ENCODE data around the gene BICDL2. TPM values are rescaled to one million over a fixed set of nuclear protein-coding genes. Genes with fewer than 3 reads are reported as not detected.
"Not testable (repeated sequence)": the region's sequence is repeated elsewhere in the genome, so short reads cannot be mapped to it uniquely, and the experiment has no call there.

BICDL2 gene, protein sequence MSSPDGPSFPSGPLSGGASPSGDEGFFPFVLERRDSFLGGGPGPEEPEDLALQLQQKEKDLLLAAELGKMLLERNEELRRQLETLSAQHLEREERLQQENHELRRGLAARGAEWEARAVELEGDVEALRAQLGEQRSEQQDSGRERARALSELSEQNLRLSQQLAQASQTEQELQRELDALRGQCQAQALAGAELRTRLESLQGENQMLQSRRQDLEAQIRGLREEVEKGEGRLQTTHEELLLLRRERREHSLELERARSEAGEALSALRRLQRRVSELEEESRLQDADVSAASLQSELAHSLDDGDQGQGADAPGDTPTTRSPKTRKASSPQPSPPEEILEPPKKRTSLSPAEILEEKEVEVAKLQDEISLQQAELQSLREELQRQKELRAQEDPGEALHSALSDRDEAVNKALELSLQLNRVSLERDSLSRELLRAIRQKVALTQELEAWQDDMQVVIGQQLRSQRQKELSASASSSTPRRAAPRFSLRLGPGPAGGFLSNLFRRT
- total RNA-seq, result 24.5 and 56.1 TPM in 2 replicates

DNA sequence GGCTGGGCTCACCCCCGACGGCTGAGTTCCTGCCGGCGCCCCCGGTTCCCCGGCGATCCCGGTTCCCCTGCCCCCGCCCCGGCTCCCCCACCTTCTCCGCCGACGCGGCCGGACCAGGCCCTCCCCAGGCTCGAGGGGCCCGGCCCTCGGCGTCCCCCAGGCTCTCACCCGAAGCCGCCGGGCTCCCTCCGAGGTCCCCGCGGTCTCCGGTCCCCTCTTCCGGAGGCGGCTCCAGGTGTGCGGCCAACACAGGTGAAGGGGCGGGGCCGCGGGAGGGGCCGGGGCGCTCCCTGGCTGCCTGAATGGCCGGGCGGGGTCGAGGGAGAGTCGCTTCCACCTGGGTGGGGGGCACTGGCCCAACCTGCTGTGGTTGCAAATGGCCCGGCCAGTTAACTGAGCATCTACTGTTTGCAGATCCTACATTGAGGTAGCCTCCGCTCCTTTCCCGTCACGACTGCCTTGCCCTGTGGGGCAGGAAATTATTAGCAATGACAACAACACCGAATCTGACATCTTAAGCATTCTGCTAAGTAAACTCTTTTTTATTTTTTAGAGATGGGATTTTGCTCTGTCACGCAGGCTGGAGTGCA lies at the start of gene BICDL2:
Gene BICDL2, minus strand, starts transcription at position 219 of the 590 bp plus-strand sequence. CDS start 1,448 bp downstream, outside the sequence.
- DNase-seq (ENCODE audit: low read depth), result no peak
- FAIRE-seq, result no peak
- peaks cover 13% of the 10 kb centered on the region for H3K27me3 ChIP-seq (ENCODE audit: control insufficient read depth, insufficient read depth, low read length)

DNA sequence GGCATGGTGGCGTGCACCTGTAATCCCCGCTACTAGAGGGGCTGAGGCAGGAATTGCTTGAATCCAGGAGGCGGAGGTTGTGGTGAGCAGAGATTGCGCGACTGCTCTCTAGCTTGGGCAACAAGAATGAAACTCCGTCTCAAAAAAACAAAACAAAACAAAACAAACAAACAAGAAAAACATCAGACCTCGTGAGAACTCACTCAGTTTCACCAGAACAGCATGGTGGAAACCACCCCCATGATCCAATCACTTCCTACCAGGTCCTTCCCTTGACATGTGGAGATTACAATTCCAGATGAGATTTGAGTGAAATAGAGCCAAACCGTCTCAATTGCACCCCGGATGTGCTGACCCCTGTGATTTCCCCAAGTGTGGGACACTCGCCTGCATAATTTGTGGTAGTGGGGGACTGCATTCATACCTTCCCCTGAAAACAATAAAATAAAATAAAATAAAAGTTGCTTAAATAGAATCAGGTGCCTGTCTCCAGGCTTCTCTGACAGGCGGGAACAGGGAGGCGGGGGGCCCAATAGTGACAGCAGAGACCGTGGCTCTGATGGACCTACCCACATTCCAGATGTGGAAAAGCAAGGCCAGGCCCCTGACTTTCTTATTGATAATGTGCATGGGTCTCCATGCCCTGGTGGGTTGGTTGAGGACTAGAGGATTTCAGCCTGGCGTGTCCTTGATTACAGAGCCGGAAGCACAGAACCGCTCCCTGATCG lies 49.3 kb upstream of the BICDL2 start:
- peak; percentile 72 for FAIRE-seq
- H3K36me3 ChIP-seq (ENCODE audit: control insufficient read depth, insufficient read depth, low read length), result no peaks in the 10 kb centered on the region
- DNase-seq (ENCODE audit: low read depth), result no peak
- no peak overlapping the region for H3K4me3 ChIP-seq (ENCODE audit: low read depth, low read length)
- TF ChIP-seq, protein P1, sequence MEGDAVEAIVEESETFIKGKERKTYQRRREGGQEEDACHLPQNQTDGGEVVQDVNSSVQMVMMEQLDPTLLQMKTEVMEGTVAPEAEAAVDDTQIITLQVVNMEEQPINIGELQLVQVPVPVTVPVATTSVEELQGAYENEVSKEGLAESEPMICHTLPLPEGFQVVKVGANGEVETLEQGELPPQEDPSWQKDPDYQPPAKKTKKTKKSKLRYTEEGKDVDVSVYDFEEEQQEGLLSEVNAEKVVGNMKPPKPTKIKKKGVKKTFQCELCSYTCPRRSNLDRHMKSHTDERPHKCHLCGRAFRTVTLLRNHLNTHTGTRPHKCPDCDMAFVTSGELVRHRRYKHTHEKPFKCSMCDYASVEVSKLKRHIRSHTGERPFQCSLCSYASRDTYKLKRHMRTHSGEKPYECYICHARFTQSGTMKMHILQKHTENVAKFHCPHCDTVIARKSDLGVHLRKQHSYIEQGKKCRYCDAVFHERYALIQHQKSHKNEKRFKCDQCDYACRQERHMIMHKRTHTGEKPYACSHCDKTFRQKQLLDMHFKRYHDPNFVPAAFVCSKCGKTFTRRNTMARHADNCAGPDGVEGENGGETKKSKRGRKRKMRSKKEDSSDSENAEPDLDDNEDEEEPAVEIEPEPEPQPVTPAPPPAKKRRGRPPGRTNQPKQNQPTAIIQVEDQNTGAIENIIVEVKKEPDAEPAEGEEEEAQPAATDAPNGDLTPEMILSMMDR (IDR thresholded peaks at IDR 0.05; ENCODE audit: insufficient read depth, low read length, severe bottlenecking), result no peak
- H3K27me3 ChIP-seq (ENCODE audit: control insufficient read depth, insufficient read depth, low read length), result no peaks in the 10 kb centered on the region

More for the DNA sequence above, at the start of gene BICDL2:
- TF ChIP-seq, protein P1 (IDR thresholded peaks at IDR 0.05; ENCODE audit: insufficient read depth, low read length, severe bottlenecking), result no peak
- H3K4me3 ChIP-seq (ENCODE audit: low read depth, low read length), result peak within 1 kb of the TSS; percentile 72
- peaks cover 2% of the 10 kb centered on the region for H3K36me3 ChIP-seq (ENCODE audit: control insufficient read depth, insufficient read depth, low read length)

DNA sequence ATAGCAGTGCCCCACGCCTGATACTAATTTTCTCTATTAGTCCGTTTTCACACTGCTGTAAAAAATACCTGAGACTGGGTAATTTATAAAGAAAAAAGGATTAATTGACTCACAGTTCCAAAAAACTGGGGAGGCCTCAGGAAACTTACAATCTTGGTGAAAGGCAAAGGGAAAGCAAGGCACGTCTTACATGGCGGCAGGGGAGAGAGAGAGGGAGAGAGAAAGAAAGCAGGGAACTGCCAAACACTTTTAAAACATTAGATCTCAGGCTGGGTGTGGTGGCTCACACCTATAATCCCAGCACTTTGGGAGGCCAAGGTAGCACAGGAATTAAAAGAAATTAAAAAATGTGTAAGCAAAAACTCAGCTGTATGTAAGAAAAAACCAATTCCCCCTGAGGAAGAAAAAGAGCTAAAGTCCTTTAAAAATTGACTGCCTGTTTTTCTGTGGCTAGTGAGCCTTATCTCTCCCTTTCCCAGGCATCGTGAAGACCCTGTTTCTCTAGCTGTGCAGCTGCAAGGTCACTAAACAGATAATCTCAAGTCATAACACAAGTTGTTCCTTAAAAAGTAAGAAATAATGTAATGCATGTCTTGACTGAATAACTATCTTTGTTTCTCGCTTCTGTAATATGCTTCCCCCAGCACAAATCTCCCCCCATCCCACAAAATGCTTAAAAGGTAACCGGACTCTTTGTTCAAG lies 48.4 kb upstream of the BICDL2 start:
- Histone ChIP-seq H3K4me3 (ENCODE audit: low read depth, low read length) (no peak overlapping the region), H3K27me3 (ENCODE audit: control insufficient read depth, insufficient read depth, low read length) (peaks cover 4% of the 10 kb centered on the region), H3K36me3 (ENCODE audit: control insufficient read depth, insufficient read depth, low read length) (no peaks in the 10 kb centered on the region)
- DNase-seq (ENCODE audit: low read depth) (no peak), FAIRE-seq (no peak)
- TF ChIP-seq, protein P1 (IDR thresholded peaks at IDR 0.05; ENCODE audit: insufficient read depth, low read length, severe bottlenecking), result no peak

DNA sequence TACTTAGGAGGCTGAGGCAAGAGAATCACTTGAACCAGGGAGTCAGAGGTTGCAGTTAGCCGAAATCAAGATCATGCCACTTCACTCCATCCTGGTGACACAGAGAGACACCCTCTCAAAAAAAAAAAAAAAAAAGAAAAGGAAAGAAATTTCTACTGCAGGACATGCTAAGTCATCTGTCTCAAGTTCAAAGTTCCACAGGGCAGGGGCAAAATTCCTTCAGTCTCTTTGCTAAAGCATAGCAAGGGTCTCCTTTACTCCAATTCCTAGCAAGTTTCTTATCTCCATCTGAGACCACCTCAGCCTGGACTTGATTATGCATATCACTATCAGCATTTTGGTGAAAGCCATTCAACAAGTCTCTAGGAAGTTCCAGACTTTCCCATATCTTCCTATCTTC lies 47.7 kb upstream of the BICDL2 start:
- peaks cover 4% of the 10 kb centered on the region for H3K27me3 ChIP-seq (ENCODE audit: control insufficient read depth, insufficient read depth, low read length)
- no peaks in the 10 kb centered on the region for H3K36me3 ChIP-seq (ENCODE audit: control insufficient read depth, insufficient read depth, low read length)
- no peak for FAIRE-seq
- no peak overlapping the region for H3K4me3 ChIP-seq (ENCODE audit: low read depth, low read length)
- TF ChIP-seq, protein P1 (IDR thresholded peaks at IDR 0.05; ENCODE audit: insufficient read depth, low read length, severe bottlenecking), result no peak
- no peak for DNase-seq (ENCODE audit: low read depth)

DNA sequence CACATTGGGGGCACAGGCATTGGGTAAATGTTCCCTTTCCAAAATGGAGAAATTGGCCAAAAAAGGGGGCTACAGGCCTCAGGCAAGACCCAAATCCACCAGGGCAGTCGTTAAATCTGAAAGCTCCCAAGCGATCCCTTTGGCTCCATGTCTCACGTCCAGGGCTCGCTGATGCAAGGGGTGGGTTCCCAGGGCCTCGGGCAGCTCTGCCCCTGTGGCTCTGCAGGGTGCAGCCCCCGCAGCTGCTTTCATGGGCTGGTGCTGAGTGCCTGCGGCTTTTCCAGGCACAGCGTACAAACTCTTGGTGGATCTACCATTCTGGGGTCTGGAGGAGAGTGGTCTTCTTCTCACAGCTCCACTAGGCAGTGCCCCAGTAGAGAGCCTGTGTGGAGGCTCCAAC lies 46.7 kb upstream of the BICDL2 start:
- not testable (repeated sequence) for H3K4me3 ChIP-seq (ENCODE audit: low read depth, low read length); H3K27me3 ChIP-seq (ENCODE audit: control insufficient read depth, insufficient read depth, low read length); DNase-seq (ENCODE audit: low read depth); H3K36me3 ChIP-seq (ENCODE audit: control insufficient read depth, insufficient read depth, low read length); FAIRE-seq

DNA sequence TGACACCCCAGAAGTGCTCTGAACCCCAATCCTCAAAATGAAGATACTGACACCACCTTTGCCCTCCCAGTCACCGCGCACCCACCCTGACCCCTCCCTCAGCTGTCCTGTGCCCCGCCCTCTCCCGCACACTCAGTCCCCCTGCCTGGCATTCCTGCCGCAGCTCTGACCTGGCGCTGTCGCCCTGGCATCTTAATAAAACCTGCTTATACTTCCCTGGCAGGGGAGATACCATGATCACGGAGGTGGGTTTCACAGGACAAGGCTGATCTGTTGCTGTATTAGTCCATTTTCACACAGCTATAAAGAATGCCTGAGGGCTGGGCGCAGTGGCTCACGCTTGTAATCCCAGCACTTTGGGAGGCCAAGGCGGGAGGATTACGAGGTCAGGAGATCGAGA lies 45.2 kb upstream of the BICDL2 start:
- not testable (repeated sequence) for H3K36me3 ChIP-seq (ENCODE audit: control insufficient read depth, insufficient read depth, low read length); FAIRE-seq

More for the DNA sequence above, 45.2 kb upstream of the BICDL2 start:
- H3K27me3 ChIP-seq (ENCODE audit: control insufficient read depth, insufficient read depth, low read length); DNase-seq (ENCODE audit: low read depth); H3K4me3 ChIP-seq (ENCODE audit: low read depth, low read length): not testable (repeated sequence)

Data from bronchial epithelial cell (primary cell).